GM20000 (cell line): ENCODE measurements around the gene DESI1.
"Not testable (repeated sequence)": the region's sequence is repeated elsewhere in the genome, so short reads cannot be mapped to it uniquely, and the experiment has no call there.

Experiments used
- DNase-seq: peaks from one replicate; pipeline ENCODE4 v3.0.0; 2012; ENCODE audit warnings: low spot score
- CTCF ChIP-seq: IDR thresholded peaks from 2 replicates; pipeline ENCODE4 v1.5.1; 2012; ENCODE audit warnings: mild to moderate bottlenecking, control low read depth; ENCODE audit errors: extremely low read depth, missing control alignments

Gene DESI1

GRCh38 chr22:41620589-41621098 lies at the start of gene DESI1:
Gene DESI1 (minus strand): TSS chr22:41621043. CDS start chr22:41620839, 204 bp downstream.
- TF ChIP-seq CTCF = no peak
- DNase-seq = no peak

GRCh38 chr22:41668971-41669911 lies 48.4 kb upstream of the DESI1 start:
- no peak for DNase-seq
- TF ChIP-seq CTCF = no peak

- TF ChIP-seq CTCF = no peak
- no peak for DNase-seq
Measured at GRCh38 chr22:41664951-41665350, 44.1 kb upstream of the DESI1 start.

GRCh38 chr22:41664490-41664889 lies 43.6 kb upstream of the DESI1 start:
- no peak for DNase-seq
- TF ChIP-seq CTCF = no peak

GRCh38 chr22:41663594-41663993 lies 42.8 kb upstream of the DESI1 start:
- not testable (repeated sequence) for DNase-seq

GRCh38 chr22:41661713-41662112 lies 40.9 kb upstream of the DESI1 start:
- no peak for TF ChIP-seq CTCF
- no peak for DNase-seq

- no peak for TF ChIP-seq CTCF
Measured at GRCh38 chr22:41661088-41661487, 40.2 kb upstream of the DESI1 start.

More at GRCh38 chr22:41661088-41661487, 40.2 kb upstream of the DESI1 start:
- DNase-seq = no peak
